GM12864 (cell line): ENCODE data around the gene EZR.

ENCODE experiments used
- DNase-seq: peaks from one replicate; pipeline ENCODE4 v3.0.0-alpha.2; 2011; ENCODE audit warnings: low read depth
- H3K4me3 ChIP-seq: 2 replicates; pipeline ENCODE4 v1.5.1; 2011; ENCODE audit warnings: mild to moderate bottlenecking, low read depth, low read length, control low read depth
- CTCF ChIP-seq: IDR thresholded peaks from 2 replicates; pipeline ENCODE4 v1.5.1; 2011; ENCODE audit warnings: low read depth, mild to moderate bottlenecking, moderate library complexity, low read length, control low read depth, inconsistent platforms; ENCODE audit errors: missing control alignments

Gene EZR

DNA sequence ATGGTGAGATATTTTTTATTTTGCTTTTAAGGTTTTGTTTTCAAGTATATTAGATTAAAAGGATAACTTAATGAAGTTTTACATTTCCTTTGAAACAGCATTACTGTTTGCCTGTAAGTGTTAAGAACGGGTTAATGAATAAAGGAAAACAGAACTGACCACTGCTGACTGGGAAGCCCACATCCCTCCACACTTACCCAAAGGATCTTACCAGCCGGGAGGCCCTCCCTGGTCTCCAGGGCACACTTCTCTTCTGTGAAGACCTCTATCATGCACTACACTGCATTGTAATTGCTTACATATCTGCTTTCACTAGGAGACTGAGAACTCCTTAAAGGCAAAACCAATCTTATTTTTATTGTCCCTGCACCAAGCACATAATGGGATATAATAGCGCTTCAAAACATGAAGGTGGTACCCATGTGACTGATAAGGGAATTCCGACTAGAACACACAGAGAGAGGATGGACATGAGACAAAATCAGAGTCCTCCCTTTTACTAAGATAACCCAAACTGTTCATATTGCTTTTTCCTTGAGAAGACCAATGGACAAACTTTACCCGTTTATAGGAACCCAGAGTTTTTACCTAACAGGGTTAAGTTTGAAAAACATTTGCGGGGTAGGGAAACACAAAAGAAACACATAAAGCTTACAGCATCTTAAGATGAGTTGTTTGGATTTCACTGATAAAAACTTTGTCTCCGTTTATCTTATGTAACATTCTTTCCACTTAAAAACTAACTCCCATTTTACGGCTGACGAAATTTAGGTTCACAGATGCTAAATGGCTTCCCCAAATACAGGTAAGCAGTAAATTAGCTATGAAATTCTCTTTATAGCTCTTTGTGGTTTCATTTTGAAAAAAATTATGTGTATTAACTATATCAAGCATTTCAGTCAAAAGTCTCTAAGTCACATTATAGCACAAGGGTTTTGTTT is 8.7 kb downstream of the EZR start:
- DNase-seq = no peak
- no peak for TF ChIP-seq CTCF
- no peak overlapping the region; the same call in 1 of the 2 replicates for H3K4me3 ChIP-seq

GRCh38 chr6:158808941-158809678 is 10.1 kb downstream of the EZR start:
- peak; percentile 75 for DNase-seq
- no peak for TF ChIP-seq CTCF
- no peak overlapping the region; the same call in 1 of the 2 replicates for H3K4me3 ChIP-seq

DNA sequence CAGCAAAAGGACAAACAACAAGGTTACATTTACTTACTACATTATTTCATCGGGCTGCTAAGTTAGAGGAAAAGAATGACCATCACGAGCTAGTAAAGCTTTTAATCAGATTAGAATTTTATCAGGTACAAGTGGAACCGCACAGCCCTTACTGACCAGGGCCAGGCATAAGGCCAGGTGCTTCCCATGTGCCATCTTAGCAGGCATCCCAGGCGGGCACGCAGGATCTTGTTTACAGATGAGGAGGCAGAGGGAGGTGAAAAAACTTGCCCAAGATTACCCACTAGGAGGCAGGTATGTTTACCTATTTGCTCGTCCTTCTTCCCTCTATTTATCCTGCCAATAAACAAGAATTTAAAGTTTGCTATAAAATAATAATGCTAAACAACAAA is 10.7 kb downstream of the EZR start:
- no peak for DNase-seq
- no peak for TF ChIP-seq CTCF
- H3K4me3 ChIP-seq = no peak overlapping the region; the same call in 1 of the 2 replicates

- H3K4me3 ChIP-seq = peak overlapping the region; percentile 20; the same call in 1 of the 2 replicates
- no peak for TF ChIP-seq CTCF
Observed at GRCh38 chr6:158807515-158808441, 11.4 kb downstream of the EZR start.

DNA sequence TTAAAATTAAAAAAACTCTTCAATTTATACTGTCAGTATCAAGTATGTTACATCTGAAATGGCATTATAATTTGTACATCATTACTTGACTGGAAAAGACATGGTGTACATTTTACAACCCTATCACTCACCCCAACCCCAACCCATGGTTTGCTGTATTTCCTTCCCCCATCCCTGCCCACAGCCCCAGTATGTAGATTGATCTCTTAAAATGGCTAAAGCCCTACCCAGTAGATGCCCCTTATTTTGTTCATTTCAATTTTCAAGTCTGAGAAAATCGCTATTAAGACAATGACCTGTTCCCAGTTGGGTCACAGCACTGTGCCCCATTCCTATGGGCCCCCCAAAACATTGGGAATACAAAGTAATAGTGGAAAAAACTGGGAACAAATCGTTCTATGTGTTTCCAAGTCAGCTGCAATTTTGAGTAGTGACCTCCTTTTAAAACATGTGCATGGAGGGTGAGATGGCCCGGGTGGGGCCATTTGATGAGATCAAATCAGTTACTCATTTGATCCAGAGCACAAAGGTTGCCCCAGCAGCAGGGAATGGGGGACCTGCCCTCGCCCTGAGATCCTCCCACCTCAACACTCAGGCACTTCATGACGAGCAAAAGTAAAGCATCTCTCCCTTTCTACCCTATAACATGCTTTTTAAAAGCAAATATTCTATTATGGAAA is 13.3 kb downstream of the EZR start:
- H3K4me3 ChIP-seq = no peak overlapping the region
- DNase-seq = no peak
- no peak for TF ChIP-seq CTCF

More at GRCh38 chr6:158807515-158808441, 11.4 kb downstream of the EZR start:
- no peak for DNase-seq

DNA sequence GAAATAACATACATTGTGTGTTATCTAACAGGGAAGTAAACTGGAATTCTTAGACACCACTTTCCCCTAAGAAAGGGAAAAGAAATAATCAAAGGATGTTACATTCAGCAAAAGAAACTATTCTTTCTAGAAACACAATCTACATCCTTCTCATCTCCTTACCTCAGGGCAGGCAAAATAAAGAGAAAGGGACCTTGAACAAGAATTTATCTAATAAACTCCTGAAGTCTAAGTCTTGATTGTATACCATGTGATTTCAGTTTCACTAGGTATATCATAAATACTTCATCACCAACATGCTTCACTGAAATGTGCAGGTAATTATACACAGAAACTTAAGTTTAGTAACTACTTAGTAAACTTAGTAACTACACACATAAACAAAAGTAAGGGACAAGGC is 15.0 kb downstream of the EZR start:
- peak overlapping the region; percentile 44 for H3K4me3 ChIP-seq
- TF ChIP-seq CTCF = no peak
- DNase-seq = no peak
